CD14-positive monocyte (primary cell): ENCODE measurements around the gene GNB5. TPM values are rescaled to one million over a fixed set of nuclear protein-coding genes. Genes with fewer than 3 reads are reported as not detected.

Source experiments
- DNase-seq, 3 donors: peaks; one replicate each; pipeline ENCODE4 v3.0.0-alpha.2; 2011 to 2022
- H2AFZ ChIP-seq: 2 replicates; pipeline ENCODE4 v1.6.0; 2012; ENCODE audit warnings: mild to moderate bottlenecking, low read depth, low read length, inconsistent platforms; ENCODE audit not compliant: insufficient read depth, poor library complexity, severe bottlenecking
- H3K27ac ChIP-seq, 2 donors: 1 replicate in 1 of 2; 2 replicates in 1 of 2; pipeline ENCODE4 v1.5.1; 2012 to 2013; ENCODE audit warnings: low read length in 2 of 2, control low read depth in 1 of 2, inconsistent platforms in 1 of 2, low read depth in 1 of 2, mild to moderate bottlenecking in 1 of 2
- H3K27me3 ChIP-seq, 2 donors: one replicate each; pipeline versions ENCODE4 v1.6.0 to v1.6.1; 2011 to 2013; ENCODE audit warnings: low read length in 2 of 2; ENCODE audit not compliant: control insufficient read depth in 2 of 2, insufficient read depth in 2 of 2
- H3K36me3 ChIP-seq, 2 donors: replicated peaks in 1 of 2; 1 replicate in 1 of 2; 2 replicates in 1 of 2; pipeline versions ENCODE4 v1.5.1 to v1.6.1; 2012 to 2013; ENCODE audit warnings: low read length in 2 of 2, control low read depth in 1 of 2, inconsistent platforms in 1 of 2, mild to moderate bottlenecking in 1 of 2; ENCODE audit not compliant: insufficient read depth in 2 of 2, control insufficient read depth in 1 of 2
- H3K4me1 ChIP-seq, 2 donors: 1 replicate in 1 of 2; 2 replicates in 1 of 2; pipeline versions ENCODE4 v1.5.1 to v1.6.1; 2012 to 2013; ENCODE audit warnings: low read length in 2 of 2, control low read depth in 1 of 2, inconsistent platforms in 1 of 2, mild to moderate bottlenecking in 1 of 2, moderate library complexity in 1 of 2; ENCODE audit not compliant: insufficient read depth in 2 of 2, control insufficient read depth in 1 of 2
- H3K4me2 ChIP-seq: replicated peaks from 2 replicates; pipeline ENCODE3; 2012; ENCODE audit warnings: low read length, moderate library complexity, mild to moderate bottlenecking; ENCODE audit not compliant: poor library complexity, severe bottlenecking; ENCODE audit errors: extremely low read depth
- H3K4me3 ChIP-seq, 3 experiments: fragments of 200-600 bp in 1 of 3; sonication (generic) in 1 of 3; replicated peaks in 1 of 3; 1 replicate in 2 of 3; 2 replicates in 1 of 3; pipeline ENCODE4 v1.5.1; 2011 to 2013; ENCODE audit warnings: low read length in 3 of 3, mild to moderate bottlenecking in 3 of 3, control low read depth in 2 of 3, low read depth in 2 of 3, inconsistent platforms in 1 of 3, moderate library complexity in 1 of 3
- H3K79me2 ChIP-seq: 2 replicates; pipeline ENCODE4 v1.6.0; 2012; ENCODE audit warnings: mild to moderate bottlenecking, control low read depth, inconsistent platforms, low read length, moderate library complexity; ENCODE audit not compliant: insufficient read depth
- H3K9ac ChIP-seq: 2 replicates; pipeline ENCODE4 v1.6.0; 2017; ENCODE audit warnings: low read length, mild to moderate bottlenecking; ENCODE audit not compliant: insufficient read depth, poor library complexity, severe bottlenecking
- H3K9me3 ChIP-seq, 2 donors: replicated peaks in 1 of 2; 1 replicate in 1 of 2; 2 replicates in 1 of 2; pipeline versions ENCODE4 v1.5.1 to v1.6.1; 2012 to 2013; ENCODE audit warnings: low read length in 2 of 2, control low read depth in 1 of 2; ENCODE audit not compliant: control insufficient read depth in 1 of 2, insufficient read depth in 1 of 2
- H4K20me1 ChIP-seq: 2 replicates; pipeline ENCODE4 v1.6.0; 2012; ENCODE audit warnings: mild to moderate bottlenecking, low read length, control low read depth, moderate library complexity; ENCODE audit not compliant: insufficient read depth
- H3K27ac Mint-ChIP-seq, 7 donors: one replicate each; pipeline ENCODE4 v1.8.0; 2020; ENCODE audit warnings: mild to moderate bottlenecking in 7 of 7, mixed read lengths in 7 of 7, moderate library complexity in 6 of 7, inconsistent platforms in 2 of 7
- H3K27me3 Mint-ChIP-seq, 3 donors: one replicate each; pipeline ENCODE4 v1.8.0; 2021 to 2022; ENCODE audit warnings: low read depth in 3 of 3, mild to moderate bottlenecking in 3 of 3, mixed read lengths in 3 of 3, moderate library complexity in 3 of 3, inconsistent platforms in 1 of 3
- H3K36me3 Mint-ChIP-seq, 2 donors: one replicate each; pipeline ENCODE4 v1.8.0; 2020; ENCODE audit warnings: mixed read lengths in 2 of 2, inconsistent platforms in 1 of 2, mild to moderate bottlenecking in 1 of 2
- H3K4me1 Mint-ChIP-seq: one replicate; pipeline ENCODE4 v1.8.0; 2020; ENCODE audit warnings: mild to moderate bottlenecking, mixed read lengths
- H3K4me3 Mint-ChIP-seq, 2 donors: one replicate each; pipeline ENCODE4 v1.8.0; 2020; ENCODE audit warnings: mild to moderate bottlenecking in 2 of 2, mixed read lengths in 2 of 2, moderate library complexity in 1 of 2
- H3K9me3 Mint-ChIP-seq, 7 donors: one replicate each; pipeline ENCODE4 v1.8.0; 2020 to 2022; ENCODE audit warnings: mixed read lengths in 7 of 7, mild to moderate bottlenecking in 6 of 7, moderate library complexity in 6 of 7, inconsistent platforms in 2 of 7
- WGBS: methylation state at CpG from one replicate; pipeline ENCODE4 v1.1.5; 2013; ENCODE audit warnings: missing lambda C conversion rate; ENCODE audit not compliant: insufficient coverage; 5-methylcytosine and 5-hydroxymethylcytosine counted together
- intact Hi-C, 2 donors: fragments of 100-400 bp; cut with micrococcal nuclease; formaldehyde crosslinking; loops; one replicate each; pipeline versions ENCODE4 v1.15.0 to v1.15.1; 2023
- polyA plus RNA-seq, 3 donors: library from polyadenylated mRNA; depleted of rRNA in 1 of 3; unstranded in 2 of 3; stranded (reverse) in 1 of 3; fragments of 300-500 nt in 2 of 3; fragments of >200 nt in 1 of 3; fragmentation: Illumina TruSeq in 2 of 3; gene quantifications; 1 replicate in 2 of 3; 2 replicates in 1 of 3; pipeline ENCODE4 v1.2.3, GENCODE V29; 2012 to 2021
- TF ChIP-seq, protein P1 (sequence below): fragments of 200-600 bp; IDR thresholded peaks from one replicate; pipeline ENCODE4 v1.8.0; 2022; ENCODE audit warnings: antibody characterized with exemption, mild to moderate bottlenecking

The GNB5 gene
- polyA plus RNA-seq, 3 donors: 3.1 to 5.4 (median 4.3) TPM

DNA sequence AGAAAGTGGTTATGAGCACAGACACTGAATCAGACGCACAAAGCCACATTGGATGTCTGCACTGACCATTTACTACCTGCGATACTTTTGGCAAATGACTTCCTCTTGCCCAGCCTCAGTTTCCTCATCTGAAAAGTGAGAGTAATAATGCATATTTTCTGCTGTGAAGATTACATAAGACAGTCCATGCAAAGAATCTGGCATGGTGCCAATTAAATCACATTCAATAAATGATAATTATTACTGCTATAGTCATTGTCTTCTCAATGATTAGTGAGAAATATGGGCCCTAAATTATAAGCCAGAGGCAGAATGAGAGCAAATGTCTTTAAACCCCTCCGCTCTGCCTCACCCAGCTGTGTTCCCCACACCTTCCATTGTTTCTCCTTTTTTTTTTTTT is 62.6 kb downstream of the GNB5 start:
- no peaks in the 10 kb centered on the region for H3K9me3 ChIP-seq

DNA sequence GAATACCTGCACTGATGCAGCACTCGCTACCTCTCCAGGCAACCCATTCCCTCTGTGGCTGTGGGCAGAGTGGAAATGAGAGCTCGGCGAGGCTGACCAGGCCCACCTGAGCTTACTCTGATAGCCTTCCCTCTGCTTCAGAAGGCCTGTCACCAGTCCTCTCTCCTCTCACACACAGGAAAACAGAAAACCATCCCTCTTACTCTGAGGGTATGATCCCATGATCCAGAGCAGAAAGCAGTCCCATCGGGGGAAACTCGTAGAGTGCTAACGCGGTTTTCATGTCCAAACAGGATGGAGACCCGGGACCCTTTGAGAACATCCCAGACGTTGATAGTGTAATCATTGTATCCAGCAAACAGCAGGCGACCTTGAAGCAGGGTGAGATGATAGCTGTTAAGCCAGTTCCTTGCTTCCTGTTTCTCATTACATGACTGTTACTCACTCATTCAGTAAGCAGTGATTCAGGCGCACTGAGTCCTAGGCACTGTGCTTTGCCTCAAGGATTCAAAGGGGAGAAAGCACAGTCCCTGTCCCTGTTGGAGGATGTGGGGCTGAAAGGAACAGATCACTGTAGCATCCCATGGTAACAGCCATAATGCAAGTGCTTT is 66.8 kb downstream of the GNB5 start:
- Histone ChIP-seq H2AFZ (no peak overlapping the region), H3K4me1 (peaks cover 0 to 5% of the 10 kb centered on the region in 2 donors), H3K36me3 (no peaks in the 10 kb centered on the region), H3K27ac (no peak overlapping the region), H3K27me3 (no peaks in the 10 kb centered on the region), H3K79me2 (no peaks in the 10 kb centered on the region), H4K20me1 (no peaks in the 10 kb centered on the region), H3K9me3 (no peaks in the 10 kb centered on the region), H3K4me3 (no peak overlapping the region), H3K9ac (no peak overlapping the region), H3K4me2 (no peak overlapping the region)
- no peak overlapping the region for H3K4me3 Mint-ChIP-seq
- intact Hi-C loops: loop anchor here in 1 of 2 donors (5.0 kb wide), 1 partner anchor 37 kb away; no protein-coding TSS in a partner anchor
- 81% methylated on average over 10 of the region's 11 CpGs for WGBS
- H3K9me3 Mint-ChIP-seq: no peaks in the 10 kb centered on the region
- DNase-seq: peak in 2 of 3 donors; percentile 38 to 46
- H3K27me3 Mint-ChIP-seq: no peaks in the 10 kb centered on the region
- no peaks in the 10 kb centered on the region for H3K36me3 Mint-ChIP-seq
- TF ChIP-seq, protein P1, sequence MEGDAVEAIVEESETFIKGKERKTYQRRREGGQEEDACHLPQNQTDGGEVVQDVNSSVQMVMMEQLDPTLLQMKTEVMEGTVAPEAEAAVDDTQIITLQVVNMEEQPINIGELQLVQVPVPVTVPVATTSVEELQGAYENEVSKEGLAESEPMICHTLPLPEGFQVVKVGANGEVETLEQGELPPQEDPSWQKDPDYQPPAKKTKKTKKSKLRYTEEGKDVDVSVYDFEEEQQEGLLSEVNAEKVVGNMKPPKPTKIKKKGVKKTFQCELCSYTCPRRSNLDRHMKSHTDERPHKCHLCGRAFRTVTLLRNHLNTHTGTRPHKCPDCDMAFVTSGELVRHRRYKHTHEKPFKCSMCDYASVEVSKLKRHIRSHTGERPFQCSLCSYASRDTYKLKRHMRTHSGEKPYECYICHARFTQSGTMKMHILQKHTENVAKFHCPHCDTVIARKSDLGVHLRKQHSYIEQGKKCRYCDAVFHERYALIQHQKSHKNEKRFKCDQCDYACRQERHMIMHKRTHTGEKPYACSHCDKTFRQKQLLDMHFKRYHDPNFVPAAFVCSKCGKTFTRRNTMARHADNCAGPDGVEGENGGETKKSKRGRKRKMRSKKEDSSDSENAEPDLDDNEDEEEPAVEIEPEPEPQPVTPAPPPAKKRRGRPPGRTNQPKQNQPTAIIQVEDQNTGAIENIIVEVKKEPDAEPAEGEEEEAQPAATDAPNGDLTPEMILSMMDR: no peak
- peak overlapping the region in 1 of 7 donors; percentile 0 for H3K27ac Mint-ChIP-seq
- H3K4me1 Mint-ChIP-seq: peaks cover 7% of the 10 kb centered on the region

More for the DNA sequence above, 62.6 kb downstream of the GNB5 start:
- no peak overlapping the region for H3K9ac ChIP-seq
- no peak overlapping the region for H3K4me3 ChIP-seq
- Mint-ChIP-seq H3K9me3 (peaks cover 0 to 5% (median 0%) of the 10 kb centered on the region in 7 donors), H3K27ac (no peak overlapping the region), H3K27me3 (no peaks in the 10 kb centered on the region), H3K4me3 (no peak overlapping the region), H3K36me3 (peaks cover 0 to 10% of the 10 kb centered on the region in 2 donors), H3K4me1 (peaks cover 9% of the 10 kb centered on the region)
- no peak overlapping the region for H3K27ac ChIP-seq
- intact Hi-C loops: no loop called here
- no peaks in the 10 kb centered on the region for H3K79me2 ChIP-seq
- no peak overlapping the region for H2AFZ ChIP-seq
- H4K20me1 ChIP-seq: no peaks in the 10 kb centered on the region
- no peaks in the 10 kb centered on the region for H3K27me3 ChIP-seq
- TF ChIP-seq, protein P1: no peak
- 100% methylated on average over 1 of the region's 3 CpGs for WGBS
- no peak for DNase-seq
- peaks cover under 1 to 7% of the 10 kb centered on the region in 2 donors for H3K4me1 ChIP-seq
- H3K36me3 ChIP-seq: no peaks in the 10 kb centered on the region
- no peak overlapping the region for H3K4me2 ChIP-seq
